Colonic mucosa (tissue), 4 donors: ENCODE measurements around the gene PTGER3. TPM values are rescaled to one million over a fixed set of nuclear protein-coding genes. Genes with fewer than 3 reads are reported as not detected.
A peak's percentile ranks its signal among the peaks of the same experiment; 100 is the strongest.

Experiments used
- DNase-seq: peaks from one replicate; pipeline ENCODE4 v3.0.0-alpha.2; 2020
- H3K27ac ChIP-seq: fragments of 200-600 bp; one replicate; pipeline ENCODE4 v1.8.0; 2021
- H3K27me3 ChIP-seq: fragments of 200-600 bp; one replicate; pipeline ENCODE4 v1.8.0; 2021
- H3K36me3 ChIP-seq: fragments of 200-600 bp; one replicate; pipeline ENCODE4 v1.8.0; 2021
- H3K4me1 ChIP-seq: fragments of 200-600 bp; one replicate; pipeline ENCODE4 v1.8.0; 2021; ENCODE audit warnings: mild to moderate bottlenecking
- H3K4me3 ChIP-seq: fragments of 200-600 bp; one replicate; pipeline ENCODE4 v1.8.0; 2021
- H3K9ac ChIP-seq, 2 donors: one replicate each; pipeline ENCODE4 v1.7.0; 2013; ENCODE audit warnings: control low read depth in 2 of 2, low read depth in 2 of 2, low read length in 2 of 2
- H3K9me3 ChIP-seq: fragments of 200-600 bp; one replicate; pipeline ENCODE4 v1.8.0; 2021
- CTCF ChIP-seq: fragments of 200-600 bp; IDR thresholded peaks from one replicate; pipeline ENCODE4 v1.8.0; 2022; ENCODE audit warnings: antibody characterized with exemption, mild to moderate bottlenecking
- intact Hi-C: fragments of 100-400 bp; cut with DNase I; formaldehyde crosslinking; loops from one replicate; pipeline ENCODE4 v1.14.1; 2022
- total RNA-seq, 2 donors: library from RNA; stranded (reverse); fragmentation: NEBNext Ultra II Directional in 1 of 2; extraction: Animal tissue kit (Norgen Biotek cat#: 25700) in 1 of 2; gene quantifications; one replicate each; pipeline ENCODE4 v1.2.1, GENCODE V29; 2021
- donor health status: healthy.
- donor health status: DM: no; HTN: no; CAD: no.
- donor health status: DM: no; HTN: no; CAD: no.

PTGER3 gene
- total RNA-seq, 2 donors from 2014 or later = 1.2 to 3.7 TPM

GRCh38 chr1:70970407-70970806 lies 77.2 kb downstream of the PTGER3 start:
- intact Hi-C loops = no loop called here
- Histone ChIP-seq H3K27me3 (no peaks in the 10 kb centered on the region), H3K4me3 (no peak overlapping the region), H3K36me3 (no peaks in the 10 kb centered on the region), H3K9ac (no peak overlapping the region), H3K4me1 (no peaks in the 10 kb centered on the region), H3K27ac (no peak overlapping the region), H3K9me3 (no peaks in the 10 kb centered on the region)
- no peak for TF ChIP-seq CTCF
- no peak for DNase-seq

DNA sequence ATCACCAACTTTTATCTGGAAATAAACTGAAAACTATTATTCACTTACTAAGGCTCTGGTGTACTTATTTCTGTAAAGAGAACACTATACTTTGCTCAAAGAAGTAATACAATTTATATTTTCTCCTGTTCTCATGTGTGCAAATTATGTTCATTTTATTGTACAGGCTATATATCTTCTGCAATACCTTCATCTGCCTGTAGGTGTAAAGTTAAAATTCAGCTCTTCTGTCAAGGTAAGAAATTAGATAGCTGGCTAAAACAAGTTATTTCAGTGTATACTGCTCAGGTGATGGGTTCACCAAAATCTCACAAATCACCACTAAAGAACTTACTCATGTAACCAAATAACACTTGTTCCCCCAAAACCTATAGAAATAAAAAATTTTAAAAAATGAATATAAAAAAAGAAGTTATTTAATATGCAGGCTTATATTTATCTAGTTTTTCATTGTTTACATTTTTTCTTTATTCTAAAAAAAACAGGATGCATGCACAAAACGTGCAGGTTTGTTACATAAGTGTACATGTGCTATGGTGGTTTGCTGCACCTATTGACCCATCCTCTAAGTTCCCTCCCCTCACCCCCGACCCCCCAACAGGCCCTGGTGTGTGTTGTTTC lies 81.5 kb downstream of the PTGER3 start:
- intact Hi-C loops = no loop called here

GRCh38 chr1:70963374-70963773 lies 84.2 kb downstream of the PTGER3 start:
- no peaks in the 10 kb centered on the region for H3K27me3 ChIP-seq
- DNase-seq = no peak

More for the DNA sequence above, 81.5 kb downstream of the PTGER3 start:
- Histone ChIP-seq H3K27ac (no peak overlapping the region), H3K36me3 (no peaks in the 10 kb centered on the region), H3K4me1 (no peaks in the 10 kb centered on the region), H3K4me3 (no peak overlapping the region), H3K9me3 (no peaks in the 10 kb centered on the region), H3K9ac (no peak overlapping the region), H3K27me3 (no peaks in the 10 kb centered on the region)
- DNase-seq = no peak
- peak; percentile 42 for TF ChIP-seq CTCF

GRCh38 chr1:70961374-70961975 lies 86.1 kb downstream of the PTGER3 start:
- no peak overlapping the region for H3K27ac ChIP-seq
- H3K27me3 ChIP-seq = no peaks in the 10 kb centered on the region
- no peak overlapping the region for H3K4me3 ChIP-seq
- intact Hi-C loops = no loop called here
- no peaks in the 10 kb centered on the region for H3K4me1 ChIP-seq
- TF ChIP-seq CTCF = no peak
- DNase-seq = no peak
- H3K9ac ChIP-seq = no peak overlapping the region
- no peaks in the 10 kb centered on the region for H3K36me3 ChIP-seq
- no peaks in the 10 kb centered on the region for H3K9me3 ChIP-seq

More at GRCh38 chr1:70963374-70963773, 84.2 kb downstream of the PTGER3 start:
- Histone ChIP-seq H3K4me1 (no peaks in the 10 kb centered on the region), H3K9me3 (no peaks in the 10 kb centered on the region), H3K36me3 (no peaks in the 10 kb centered on the region), H3K4me3 (no peak overlapping the region), H3K27ac (no peak overlapping the region), H3K9ac (no peak overlapping the region)
- intact Hi-C loops = no loop called here
- TF ChIP-seq CTCF = no peak

DNA sequence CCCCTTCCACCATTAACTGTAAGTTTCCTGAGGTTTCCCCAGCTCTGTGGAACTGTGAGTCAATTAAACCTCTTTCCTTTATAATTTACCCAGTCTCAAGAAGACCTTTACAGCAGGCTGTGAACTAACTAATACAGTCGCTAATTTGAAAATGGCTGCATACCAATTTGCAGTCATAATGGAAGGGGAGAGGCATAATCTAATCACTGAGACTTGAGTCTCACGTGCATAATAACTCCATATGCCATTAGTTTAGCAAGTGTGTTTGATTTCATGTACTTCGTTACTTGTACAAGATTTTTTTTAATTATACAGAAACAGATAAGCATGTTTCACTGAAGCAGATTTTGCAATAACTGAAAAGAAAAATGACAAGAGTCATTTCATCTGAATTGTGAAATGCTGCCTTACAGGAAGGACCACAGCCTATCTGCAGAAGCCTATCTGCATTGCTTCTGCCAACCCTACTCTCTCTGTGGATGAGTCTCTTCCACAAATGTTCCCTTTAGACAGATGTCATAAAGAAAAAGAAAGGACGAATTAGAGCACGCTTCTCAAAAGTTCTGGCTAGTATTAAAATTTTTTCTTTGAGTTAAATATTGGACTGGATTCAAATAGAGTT lies 99.1 kb downstream of the PTGER3 start:
- H3K9me3 ChIP-seq = no peaks in the 10 kb centered on the region
- no peaks in the 10 kb centered on the region for H3K4me1 ChIP-seq
- DNase-seq = no peak

More for the DNA sequence above, 99.1 kb downstream of the PTGER3 start:
- H3K9ac ChIP-seq = no peak overlapping the region
- H3K36me3 ChIP-seq = no peaks in the 10 kb centered on the region
- H3K27ac ChIP-seq = no peak overlapping the region
- TF ChIP-seq CTCF = no peak
- H3K27me3 ChIP-seq = no peaks in the 10 kb centered on the region
- intact Hi-C loops = no loop called here
- H3K4me3 ChIP-seq = no peak overlapping the region
